Activated CD8-positive, alpha-beta memory T cell treated with anti-CD3 and anti-CD28 coated beads for 24 hours (primary cell): Measurements from ENCODE around the gene MCRIP2.

ENCODE experiments used
- DNase-seq: peaks from one replicate; pipeline ENCODE4 v3.0.0-alpha.2; 2020

MCRIP2 gene

DNA sequence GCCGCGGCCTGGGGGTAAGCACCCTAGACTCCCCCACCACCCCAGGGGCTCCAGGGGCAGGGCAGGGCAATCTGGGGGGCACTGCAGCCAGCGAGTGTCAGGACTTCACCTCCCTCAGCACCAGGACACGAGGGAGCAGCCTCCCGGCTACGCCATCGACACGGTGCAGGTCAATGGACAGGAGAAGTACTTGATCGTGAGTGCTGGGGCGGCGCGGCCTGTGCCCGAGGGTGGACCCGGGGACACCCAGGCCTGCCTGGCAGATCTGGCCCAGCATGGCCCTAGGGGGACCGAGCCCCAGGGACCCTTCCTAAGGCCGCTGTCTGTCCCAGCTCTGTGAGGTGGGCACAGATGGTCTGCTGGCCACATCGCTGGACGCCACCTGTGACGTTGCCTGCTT is 30.7 kb downstream of the MCRIP2 start:
- DNase-seq = no peak

DNA sequence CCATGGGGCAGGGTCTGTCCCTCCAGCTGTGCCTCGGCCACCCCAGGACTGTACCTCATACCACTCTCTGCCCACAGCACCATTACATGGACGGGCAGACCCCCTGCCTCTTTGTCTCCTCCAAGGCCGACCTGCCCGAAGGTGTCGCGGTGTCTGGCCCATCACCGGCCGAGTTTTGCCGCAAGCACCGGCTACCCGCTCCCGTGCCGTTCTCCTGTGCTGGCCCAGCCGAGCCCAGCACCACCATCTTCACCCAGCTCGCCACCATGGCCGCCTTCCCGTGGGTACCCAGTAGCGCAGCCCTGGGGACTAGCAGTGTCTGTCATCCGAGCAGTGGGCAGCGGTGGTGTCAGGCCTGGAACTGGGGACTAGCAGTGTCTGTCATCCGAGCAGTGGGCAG is 31.2 kb downstream of the MCRIP2 start:
- no peak for DNase-seq

- no peak for DNase-seq
These were observed 31.9 kb downstream of the MCRIP2 start for GRCh38 chr16:673399-673991.

DNA sequence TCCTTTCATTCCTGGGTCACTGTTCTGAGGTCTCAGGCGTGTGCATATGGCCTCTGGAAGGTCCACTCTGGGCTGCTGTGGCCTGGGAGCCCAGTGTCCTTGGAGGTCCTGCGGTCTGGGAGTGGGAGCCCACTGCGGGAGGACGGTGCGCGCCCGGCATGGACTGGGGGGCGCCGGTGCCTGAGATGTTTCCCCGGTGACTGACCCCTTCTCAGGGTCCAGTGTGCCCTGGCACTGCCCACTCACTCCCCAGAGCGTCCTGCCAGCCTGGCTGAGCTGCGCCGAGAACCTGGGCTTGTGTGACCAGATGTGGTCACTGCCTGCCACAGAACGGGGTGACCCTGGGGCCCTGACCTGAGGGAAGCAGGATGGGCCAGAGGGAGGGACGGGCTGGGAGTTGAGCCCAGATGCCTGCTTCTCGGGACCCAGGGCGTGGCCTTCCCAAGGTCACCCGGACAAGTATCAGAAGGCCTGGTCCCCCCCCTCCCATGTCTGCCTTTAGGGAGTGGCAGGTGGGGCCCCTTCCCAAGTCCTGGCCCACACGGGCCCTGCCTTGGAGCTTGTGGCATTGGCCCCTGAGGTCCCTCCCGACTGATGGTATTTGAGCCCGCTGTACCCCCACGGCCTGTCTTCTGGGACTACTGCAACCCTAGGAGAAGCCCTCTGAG is 32.7 kb downstream of the MCRIP2 start:
- no peak for DNase-seq

DNA sequence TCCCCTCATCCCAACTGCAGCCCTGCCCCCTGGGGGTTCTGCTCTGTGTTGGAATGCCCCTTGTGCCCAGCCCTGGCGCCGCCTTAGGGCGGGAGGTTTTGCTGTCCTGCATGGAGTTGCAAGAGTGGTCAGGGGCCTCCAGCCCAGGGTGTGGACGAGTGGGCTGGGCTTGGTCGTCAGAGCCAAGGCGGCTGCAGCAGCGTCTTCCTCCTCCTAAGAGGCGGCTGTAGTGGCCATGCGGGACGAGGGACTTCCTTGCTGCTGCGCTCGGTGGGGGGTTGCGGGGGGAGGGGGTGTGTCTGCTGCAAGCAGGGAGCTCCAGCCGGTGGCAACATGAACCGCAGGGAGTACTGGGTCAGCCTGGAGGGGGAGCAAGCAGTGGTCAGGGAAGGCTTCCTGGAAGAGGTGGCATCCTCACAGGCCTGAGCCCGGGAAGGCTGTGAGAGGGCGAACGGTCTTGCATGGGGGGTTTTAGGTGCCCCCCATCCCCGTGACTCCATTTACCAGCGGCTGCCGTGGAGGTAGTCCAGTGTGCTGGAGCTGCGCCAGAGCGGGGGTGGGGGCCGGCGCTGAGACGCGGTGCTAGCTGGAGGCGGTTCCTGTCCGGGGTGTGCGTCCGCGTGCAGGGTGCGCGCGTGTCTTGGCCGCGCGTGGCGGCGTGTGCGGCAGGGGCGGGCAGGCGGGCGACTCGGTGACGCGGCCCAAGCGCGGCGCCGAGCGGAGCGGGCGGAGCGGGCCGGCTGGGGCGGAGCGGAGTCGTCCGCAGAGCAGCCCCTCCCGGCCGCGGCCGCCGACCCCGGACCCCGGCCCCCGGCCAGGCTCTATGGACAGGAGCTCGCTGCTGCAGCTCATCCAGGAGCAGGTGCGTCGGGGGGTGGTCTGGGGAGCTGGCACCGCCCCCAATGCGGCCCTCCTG is 33.6 kb downstream of the MCRIP2 start, which contains the start of gene RHBDL1:
TSS of gene RHBDL1 (plus strand) at position 704 of the 916 bp plus-strand sequence. CDS start at position 824, 120 bp downstream.
- peak; percentile 67 for DNase-seq

GRCh38 chr16:675884-676564 is 34.4 kb downstream of the MCRIP2 start:
- no peak for DNase-seq

DNA sequence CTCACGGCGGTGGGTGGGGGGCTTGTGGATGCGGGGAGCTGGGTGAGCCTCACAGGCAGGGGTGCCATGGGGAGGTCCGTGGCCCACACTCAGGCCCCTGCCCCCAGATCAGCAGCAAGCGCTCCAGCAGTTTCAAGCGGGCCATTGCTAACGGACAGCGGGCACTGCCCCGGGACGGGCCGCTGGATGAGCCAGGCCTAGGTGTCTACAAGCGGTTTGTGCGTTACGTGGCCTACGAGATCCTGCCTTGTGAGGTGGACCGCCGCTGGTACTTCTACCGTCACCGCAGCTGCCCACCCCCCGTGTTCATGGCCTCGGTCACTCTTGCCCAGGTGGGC is 34.9 kb downstream of the MCRIP2 start:
- no peak for DNase-seq

- DNase-seq = no peak
These were observed 35.3 kb downstream of the MCRIP2 start for GRCh38 chr16:676913-677312.

DNA sequence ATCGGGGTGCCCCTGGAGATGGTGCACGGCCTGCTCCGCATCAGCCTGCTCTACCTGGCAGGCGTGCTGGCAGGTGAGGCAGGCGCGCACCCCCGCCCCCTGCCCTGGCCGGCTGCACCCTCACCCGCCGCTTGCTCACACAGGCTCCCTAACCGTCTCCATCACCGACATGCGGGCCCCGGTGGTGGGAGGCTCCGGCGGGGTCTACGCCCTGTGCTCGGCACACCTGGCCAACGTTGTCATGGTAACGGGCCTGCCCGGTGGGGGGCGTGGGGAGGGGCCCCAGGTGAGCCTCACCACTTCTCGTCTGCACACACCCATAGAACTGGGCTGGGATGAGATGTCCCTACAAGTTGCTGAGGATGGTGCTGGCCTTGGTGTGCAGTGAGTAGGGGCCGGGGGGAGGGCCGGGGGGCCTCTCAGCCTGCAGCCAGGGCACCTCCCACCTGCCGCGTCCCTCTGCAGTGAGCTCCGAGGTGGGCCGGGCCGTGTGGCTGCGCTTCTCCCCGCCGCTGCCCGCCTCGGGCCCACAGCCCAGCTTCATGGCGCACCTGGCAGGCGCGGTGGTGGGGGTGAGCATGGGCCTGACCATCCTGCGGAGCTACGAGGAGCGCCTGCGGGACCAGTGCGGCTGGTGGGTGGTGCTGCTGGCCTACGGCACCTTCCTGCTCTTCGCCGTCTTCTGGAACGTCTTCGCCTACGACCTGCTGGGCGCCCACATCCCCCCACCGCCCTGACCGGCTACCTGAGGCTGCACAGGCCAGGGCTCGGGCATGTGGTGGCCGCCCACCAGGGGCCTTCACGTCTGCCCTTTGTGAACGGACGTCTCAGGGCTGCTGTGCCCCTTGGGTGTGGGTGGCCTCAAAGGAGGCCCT is 35.9 kb downstream of the MCRIP2 start:
- no peak for DNase-seq

DNA sequence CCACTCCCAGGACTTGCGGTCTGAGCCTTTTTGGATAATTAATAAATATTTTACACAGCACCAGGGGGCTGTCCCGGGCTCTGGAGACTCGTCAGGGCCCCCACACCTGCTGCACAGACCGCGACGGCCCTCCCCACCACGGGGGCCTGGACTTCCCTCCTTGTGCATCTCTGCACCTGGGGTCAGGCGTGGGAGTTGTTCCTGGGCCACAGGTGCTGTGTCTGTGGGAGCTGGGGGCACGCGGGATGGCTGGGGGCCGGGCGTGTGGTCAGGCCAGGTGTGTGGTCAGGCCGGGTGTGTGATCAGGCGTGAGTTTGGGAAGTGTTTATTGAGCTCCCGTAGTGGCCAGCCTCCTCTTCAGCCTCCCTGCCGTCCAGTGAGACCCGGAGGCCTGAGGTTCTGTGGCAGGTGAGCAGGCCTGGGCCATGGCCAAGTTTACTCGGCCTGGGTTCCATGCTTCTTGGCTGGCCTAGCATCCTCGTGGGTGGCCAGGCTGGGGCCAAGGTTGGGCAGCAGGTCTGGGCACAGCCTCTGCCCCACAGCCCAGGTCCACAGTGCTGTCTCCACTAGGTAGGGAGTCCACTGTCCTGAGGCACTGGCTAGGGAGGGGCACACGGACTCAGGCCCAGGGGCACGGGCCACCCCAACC is 36.7 kb downstream of the MCRIP2 start:
- DNase-seq = no peak

DNA sequence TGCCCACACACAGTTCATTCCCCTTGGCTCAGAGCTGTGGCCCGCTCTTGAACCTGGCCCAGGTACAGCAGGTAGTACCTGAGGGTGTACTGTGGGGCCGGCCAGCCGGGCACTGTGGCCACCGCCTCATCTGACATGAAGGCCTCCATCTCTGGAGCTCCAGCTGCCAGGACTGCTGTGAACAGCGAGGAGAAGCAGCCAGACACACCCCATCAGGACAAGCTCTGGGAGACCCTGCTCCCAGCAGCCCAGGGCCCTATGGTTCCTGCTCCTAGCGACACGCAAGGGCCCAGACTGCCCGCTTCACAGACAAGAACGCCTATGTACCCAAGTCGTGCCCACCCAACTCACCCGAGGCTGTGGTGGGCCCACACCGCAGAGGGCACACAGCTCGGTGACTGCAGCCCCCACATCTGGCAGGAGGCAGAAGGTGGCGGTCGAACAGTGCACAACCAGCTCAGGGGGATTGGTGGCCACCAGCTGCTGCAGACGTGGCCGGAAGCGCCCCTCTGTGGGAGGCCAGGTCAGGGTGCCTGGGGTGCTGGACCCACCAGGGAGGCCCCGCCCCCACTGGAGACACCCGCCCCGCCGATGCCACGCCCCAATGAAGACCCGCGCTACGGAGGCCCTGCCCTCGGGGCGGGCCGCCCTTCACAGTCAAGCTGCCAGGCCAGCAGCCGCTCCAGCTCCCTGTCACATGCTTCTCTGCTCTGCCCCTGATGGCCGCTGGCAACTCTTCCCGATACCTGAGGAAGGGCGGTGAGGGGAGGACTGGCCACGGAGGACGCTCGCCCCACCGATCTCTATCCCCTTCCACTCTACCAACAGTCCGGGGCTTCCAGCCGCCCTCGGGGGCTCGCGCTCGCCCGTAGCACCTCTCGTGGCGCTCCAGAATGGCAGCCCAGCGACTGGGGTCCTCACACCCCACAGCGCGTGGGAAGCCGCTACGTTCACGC is 37.5 kb downstream of the MCRIP2 start:
- no peak for DNase-seq

DNA sequence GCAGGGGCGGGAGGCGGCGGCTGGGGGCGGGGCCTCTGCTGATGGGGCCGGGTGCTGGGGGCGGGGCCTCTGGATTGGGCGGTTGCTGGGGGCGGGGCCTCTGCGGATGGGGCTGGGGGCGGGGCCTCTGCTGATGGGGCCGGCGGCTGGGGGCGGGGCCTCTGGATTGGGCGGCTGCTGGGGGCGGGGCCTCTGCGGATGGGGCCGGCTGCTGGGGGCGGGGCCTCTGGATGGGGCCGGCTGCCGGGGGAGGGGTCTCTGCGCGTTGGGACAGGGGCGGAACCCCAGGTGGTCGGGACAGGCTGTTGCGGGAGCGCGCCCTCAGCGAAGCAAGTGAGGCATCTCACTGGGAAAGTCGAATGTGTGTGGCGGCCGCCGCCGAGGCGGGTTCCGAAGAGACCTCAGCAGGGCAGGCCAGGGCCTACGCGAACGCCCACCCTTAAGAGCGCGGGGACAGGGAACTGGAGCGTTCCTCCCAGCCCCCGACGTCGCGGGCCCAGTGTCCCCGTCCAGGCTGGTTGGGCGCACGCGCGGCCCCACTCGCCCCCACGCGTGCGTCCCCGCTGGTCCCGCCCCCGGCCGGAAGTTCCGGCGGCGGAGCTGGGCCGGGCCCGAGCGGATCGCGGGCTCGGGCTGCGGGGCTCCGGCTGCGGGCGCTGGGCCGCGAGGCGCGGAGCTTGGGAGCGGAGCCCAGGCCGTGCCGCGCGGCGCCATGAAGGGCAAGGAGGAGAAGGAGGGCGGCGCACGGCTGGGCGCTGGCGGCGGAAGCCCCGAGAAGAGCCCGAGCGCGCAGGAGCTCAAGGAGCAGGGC is 38.4 kb downstream of the MCRIP2 start, which contains the start of gene STUB1:
TSS of gene STUB1 (plus strand) at position 597 of the 811 bp plus-strand sequence. CDS start at position 713, 116 bp downstream.
- peak; percentile 94 for DNase-seq

DNA sequence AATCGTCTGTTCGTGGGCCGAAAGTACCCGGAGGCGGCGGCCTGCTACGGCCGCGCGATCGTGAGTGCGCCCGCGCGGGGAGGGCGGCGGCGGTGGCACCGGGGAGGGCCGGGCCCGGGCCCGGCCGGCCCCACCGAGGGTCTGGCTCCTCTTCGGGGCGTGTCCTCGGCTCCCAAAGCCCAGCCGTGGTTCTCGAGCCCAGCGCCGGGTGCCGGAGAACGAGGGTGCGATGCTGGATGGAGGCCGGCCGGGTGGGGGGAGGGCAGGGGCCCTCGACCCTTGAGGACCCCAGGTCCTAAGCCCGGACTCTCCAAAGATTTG is 39.0 kb downstream of the MCRIP2 start:
- no peak for DNase-seq

DNA sequence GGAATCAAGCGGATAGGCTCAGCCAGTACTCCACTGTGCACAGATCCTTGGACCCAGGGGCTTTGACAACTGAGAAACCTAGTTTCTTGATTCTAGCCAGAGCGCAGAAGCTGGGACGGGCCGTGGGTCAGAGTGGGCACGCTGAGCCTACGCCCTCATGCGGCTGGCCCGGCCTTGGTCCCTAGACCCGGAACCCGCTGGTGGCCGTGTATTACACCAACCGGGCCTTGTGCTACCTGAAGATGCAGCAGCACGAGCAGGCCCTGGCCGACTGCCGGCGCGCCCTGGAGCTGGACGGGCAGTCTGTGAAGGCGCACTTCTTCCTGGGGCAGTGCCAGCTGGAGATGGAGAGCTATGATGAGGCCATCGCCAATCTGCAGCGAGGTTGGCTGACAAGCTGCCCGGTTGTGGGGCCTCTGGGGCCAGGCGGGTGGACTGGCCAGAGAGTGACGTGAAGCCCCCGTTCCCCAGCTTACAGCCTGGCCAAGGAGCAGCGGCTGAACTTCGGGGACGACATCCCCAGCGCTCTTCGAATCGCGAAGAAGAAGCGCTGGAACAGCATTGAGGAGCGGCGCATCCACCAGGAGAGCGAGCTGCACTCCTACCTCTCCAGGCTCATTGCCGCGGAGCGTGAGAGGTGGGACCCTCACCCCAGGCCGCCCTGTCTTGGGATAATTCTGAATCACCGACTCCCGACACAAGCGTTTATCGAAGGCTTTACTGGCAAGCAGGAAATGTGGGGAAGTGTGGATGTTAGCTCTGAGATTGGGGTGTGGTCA is 39.5 kb downstream of the MCRIP2 start:
- peak; percentile 70 for DNase-seq

- DNase-seq = no peak
These were observed 40.3 kb downstream of the MCRIP2 start for GRCh38 chr16:681746-682427.

DNA sequence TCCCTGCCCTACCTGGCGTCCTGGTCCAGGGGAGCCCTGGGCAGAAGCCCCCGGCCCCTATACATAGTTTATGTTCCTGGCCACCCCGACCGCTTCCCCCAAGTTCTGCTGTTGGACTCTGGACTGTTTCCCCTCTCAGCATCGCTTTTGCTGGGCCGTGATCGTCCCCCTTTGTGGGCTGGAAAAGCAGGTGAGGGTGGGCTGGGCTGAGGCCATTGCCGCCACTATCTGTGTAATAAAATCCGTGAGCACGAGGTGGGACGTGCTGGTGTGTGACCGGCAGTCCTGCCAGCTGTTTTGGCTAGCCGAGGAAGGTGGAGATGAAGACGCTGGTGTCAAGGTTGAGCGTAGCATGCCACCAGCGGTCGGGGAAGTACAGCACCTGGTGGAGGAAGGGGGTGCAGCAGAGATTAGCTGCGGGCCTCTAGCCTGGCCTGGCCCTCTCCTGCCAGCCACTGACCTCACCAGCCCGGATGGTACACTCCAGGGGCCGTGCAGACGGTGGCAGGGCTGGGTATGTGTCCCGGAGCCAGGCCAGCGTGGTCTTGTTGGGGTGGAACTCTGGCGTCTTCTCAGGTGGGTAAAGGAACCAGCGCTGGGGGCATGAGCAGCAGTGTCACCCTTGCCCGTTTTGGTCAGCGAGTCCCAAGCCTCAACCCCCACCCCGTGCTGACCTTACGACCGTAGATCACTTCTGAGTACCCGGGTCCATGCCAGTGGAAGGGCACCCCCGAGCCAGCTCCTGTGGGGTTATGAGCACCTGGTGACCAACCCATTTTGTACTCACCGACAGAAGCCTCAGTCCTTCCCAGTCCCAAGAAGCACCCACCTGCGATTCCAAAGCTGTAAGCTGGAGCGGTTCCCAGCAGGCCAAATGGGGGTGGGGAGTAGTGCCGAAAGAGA is 41.1 kb downstream of the MCRIP2 start:
- no peak for DNase-seq
